KBM-7 (cell line): ENCODE measurements around the gene OR13F1.
"Not testable (repeated sequence)": the region's sequence is repeated elsewhere in the genome, so short reads cannot be mapped to it uniquely, and the experiment has no call there.

Experiments used
- DNase-seq: peaks from one replicate; pipeline ENCODE4 v3.0.0-alpha.2; 2015
- in situ Hi-C: fragments of 300-500 bp; cut with MboI; formaldehyde crosslinking; loops from 2 replicates; pipeline ENCODE4 v1.14.3; 2020; ENCODE audit warnings: low sequenced_read_pairs, low pct_unique_long_range_greater_than_20kb, mixed read lengths

The OR13F1 gene, protein sequence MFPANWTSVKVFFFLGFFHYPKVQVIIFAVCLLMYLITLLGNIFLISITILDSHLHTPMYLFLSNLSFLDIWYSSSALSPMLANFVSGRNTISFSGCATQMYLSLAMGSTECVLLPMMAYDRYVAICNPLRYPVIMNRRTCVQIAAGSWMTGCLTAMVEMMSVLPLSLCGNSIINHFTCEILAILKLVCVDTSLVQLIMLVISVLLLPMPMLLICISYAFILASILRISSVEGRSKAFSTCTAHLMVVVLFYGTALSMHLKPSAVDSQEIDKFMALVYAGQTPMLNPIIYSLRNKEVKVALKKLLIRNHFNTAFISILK

DNA sequence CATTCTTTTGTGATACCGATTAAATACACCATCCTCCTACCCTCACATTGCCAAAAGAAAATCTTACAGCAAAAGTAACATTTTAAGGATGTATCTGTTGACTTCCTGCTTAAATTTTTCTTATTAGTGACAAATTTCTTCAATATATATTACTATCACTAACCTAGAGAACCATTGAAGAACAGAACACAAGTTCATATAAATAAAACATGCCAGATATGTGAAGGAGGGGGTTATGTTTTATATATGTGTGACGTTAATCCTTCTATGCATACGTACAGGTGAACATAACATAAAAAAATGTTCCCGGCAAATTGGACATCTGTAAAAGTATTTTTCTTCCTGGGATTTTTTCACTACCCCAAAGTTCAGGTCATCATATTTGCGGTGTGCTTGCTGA is at the start of gene OR13F1:
OR13F1 (plus strand) TSS at position 301 of the 400 bp plus-strand sequence; CDS start at position 301, 0 bp downstream.
- in situ Hi-C loops: no loop called here

DNA sequence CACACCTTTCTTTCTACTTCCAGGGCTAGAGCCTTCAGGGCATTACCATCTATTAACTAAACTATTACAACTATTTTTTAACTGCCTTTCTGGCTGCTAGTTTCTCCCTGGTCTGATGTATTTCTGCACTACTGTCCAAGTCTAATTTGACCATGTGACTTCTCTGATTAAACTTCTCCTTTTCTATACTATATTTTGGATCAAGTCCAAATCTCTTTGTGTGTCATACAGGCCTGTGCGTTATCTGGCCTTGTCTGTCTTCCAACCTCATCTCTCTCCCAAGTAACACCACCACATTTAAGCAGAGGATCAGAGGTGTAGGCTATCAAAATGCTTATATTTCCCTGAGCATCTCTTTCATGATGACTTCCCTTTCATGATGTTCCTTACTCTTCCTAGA is 47.2 kb upstream of the OR13F1 start:
- peak; percentile 12 for DNase-seq
- in situ Hi-C loops: no loop called here

More for the DNA sequence above, at the start of gene OR13F1:
- DNase-seq: no peak

DNA sequence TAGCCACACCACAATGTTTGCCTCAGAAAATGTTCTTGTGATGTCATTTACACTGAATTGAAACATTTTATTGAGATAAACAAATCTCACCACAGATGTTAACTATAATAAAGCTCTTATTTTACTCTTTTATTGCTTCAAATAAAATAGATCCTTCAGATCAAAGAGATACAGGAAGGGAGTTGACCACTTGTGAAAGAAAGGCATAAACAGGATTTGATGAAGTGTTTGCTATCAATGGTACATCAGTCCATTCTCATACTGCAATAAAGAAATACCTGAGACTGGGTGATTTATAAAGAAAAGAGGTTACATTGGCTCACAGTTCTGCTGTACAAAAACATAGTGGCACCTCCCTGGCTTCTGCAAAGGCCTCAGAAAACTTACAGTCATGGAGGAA is 40.2 kb upstream of the OR13F1 start:
- in situ Hi-C loops: no loop called here
- DNase-seq: no peak

DNA sequence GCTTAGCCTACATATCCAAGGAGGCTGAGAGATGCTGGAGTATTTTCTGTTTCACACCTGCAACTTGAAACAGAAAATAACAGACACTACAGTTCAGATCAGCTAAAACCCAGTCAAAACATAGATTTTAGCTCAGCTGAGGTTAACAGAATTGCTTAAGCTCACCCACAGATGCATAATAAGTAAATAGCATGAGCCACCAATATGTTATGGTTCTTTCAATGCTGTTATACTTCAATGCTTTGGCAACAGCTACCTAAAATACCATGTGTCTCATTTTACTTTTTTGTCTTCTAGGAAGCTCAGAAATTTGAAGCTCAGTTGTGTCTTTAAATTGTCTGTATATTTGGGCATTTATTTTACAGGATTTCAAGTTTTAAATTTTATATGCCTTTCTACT is 35.8 kb upstream of the OR13F1 start:
- no peak for DNase-seq
- in situ Hi-C loops: no loop called here

DNA sequence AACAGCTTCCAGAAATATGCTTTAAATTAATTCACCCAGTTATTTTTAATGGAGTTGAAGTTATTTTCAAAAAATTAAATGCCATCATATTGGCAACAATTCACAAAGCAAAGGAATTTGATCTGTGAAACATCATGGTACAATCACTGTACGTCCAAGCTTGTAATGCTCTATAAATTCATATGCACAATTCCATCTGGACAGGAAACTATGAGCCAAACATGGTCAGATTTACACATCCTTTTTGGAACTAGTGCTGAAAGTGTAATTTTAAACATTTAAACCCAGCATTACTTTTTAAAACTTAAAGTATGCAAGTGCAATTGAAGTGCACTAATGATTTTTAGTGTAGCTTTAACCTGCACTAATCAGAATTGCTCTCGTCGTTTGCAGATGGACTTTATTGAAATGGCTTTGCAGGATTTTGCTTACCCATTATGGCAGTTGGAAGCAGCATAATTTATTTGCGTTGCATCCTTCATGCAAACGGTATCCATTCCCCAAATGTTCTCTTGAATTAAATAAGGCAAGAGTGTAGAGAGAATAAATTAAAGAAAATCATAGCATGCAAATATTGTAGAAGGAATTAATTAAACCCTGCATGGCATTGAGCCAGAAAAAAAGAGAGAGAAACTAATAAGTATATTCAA is 21.0 kb upstream of the OR13F1 start:
- in situ Hi-C loops: no loop called here
- no peak for DNase-seq

DNA sequence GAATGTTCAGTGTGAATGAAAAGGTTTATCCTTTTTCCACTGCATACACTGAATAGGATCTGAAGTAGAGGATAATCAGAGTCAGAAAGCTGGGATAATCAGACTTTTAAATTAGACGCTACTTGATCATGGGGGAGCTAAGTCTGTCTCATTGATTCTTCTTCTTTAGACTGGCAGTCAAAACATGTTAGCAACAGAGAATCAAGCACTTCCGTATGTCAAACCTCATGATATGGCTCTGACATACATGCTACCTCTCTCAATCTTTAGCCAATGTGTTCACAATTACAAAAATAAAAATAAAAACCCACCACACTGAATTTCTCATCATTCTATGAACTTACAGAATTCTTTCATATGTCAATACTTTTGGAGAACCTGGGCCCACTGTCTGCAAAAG is 19.0 kb upstream of the OR13F1 start:
- in situ Hi-C loops: no loop called here
- DNase-seq: no peak

DNA sequence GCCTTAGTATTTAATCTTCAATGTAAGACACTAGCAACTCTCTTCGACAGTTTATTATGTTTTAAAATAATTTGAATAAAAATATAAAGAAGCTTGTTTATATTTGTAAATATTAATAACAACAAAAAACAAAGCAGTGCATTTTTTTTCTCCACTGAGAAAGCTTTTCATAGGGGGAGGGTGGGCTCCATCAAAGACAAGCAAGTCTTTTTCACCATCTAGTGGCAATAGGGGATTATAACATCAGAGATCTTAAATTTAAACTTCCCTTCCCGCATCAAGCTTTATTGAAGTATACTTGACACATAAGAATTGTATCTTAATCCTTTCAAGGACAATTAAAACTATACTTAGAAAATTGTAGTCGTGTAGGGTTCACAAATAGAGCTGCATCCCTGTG is 9.3 kb upstream of the OR13F1 start:
- DNase-seq: peak; percentile 14
- in situ Hi-C loops: no loop called here

DNA sequence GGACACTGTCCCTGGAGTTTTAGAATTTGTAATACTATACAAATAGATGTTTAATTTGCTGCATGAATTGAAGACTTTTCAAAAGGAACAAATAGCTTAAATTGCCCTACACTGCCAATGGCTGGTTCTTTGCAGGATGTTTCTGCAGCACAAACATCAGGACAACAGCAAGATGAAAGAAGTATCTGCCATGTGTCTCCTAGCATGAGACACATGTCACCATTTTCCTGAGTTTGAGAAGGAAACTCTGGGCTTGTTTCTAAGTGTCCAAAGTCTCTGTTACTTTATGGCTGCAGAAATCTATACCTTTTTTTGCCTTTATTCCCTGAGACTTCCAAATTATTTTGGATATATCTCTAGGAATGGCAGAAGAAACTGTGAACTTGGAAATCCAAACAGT is 623 bp upstream of the OR13F1 start:
- no peak for DNase-seq
- in situ Hi-C loops: no loop called here

DNA sequence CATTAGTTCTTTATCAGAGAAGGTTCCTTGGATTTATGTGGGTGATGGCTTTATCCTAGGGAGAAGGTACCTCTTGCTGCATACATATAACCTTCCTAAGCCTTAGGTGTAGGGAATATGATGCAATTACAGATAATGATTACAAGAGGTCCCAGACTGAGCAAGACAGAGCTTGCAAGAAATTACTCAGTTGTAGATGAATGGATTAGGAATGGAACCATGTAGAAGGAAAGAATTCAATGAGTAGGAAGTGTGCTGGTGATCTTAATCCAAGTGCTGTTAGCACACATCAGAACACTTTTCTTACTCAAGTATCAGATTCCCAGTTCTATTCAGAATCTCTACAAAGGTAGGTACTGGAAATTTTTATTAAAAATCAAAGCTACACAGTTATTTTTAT is 2.5 kb downstream of the OR13F1 start:
- no peak for DNase-seq

DNA sequence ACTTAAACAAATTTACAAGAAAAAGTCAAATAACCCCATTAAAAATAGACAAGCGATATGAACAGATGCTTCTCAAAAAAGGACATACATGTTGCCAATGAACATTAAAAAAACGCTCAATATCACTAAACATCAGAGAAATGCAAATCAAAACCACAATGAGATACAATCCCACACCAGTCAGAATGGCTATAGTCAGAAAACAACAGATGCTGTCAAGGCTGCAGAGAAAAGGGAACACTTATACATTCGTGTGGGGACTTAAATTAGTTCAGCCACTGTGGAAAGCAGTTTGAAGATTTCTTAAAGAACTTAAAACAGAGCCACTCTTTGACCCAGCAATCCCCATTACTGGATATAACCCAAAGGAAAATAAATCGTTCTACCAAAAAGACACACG is 10.8 kb downstream of the OR13F1 start:
- no peak for DNase-seq
- in situ Hi-C loops: no loop called here

More for the DNA sequence above, 2.5 kb downstream of the OR13F1 start:
- in situ Hi-C loops: no loop called here

DNA sequence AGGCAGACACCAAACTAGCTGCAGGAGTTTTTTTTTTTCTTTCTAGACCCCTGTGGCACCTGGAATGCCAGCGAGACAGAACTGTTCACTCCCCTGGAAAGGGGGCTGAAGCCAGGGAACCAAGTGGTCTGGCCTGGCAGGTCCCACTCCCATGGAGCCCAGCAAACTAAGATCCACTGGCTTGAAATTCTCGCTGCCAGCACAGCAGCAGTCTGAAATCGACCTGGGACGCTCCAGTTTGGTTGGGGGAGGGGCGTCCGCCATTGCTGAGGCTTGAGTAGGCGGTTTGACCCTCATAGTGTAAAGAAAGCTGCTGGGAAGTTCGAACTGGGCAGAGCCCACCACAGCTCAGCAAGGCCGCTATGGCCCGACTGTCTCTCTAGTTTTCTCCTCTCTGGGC is 16.2 kb downstream of the OR13F1 start:
- in situ Hi-C loops, DNase-seq: not testable (repeated sequence)

DNA sequence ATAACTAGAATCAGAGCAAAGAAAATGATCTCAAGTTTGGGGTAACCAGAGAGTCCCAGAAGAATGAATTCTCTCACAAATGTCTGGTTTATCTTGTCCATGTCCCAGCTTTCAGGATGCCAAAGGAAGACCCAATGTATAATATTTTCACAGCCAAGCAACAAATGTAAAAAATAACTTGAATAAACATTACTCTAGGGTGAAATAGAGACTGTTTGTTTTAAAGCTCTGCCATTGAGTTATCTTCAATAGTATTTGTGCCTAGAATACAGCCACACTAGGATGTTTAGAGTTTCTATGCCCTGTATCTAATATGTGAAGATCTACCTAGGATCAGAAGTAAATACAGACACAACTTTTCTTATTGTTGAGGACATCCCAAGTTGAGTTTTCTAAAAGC is 23.0 kb downstream of the OR13F1 start, which contains the start of gene OR13C4:
OR13C4 (minus strand) TSS at position 101 of the 400 bp plus-strand sequence; CDS start at position 101, 0 bp downstream.
- DNase-seq: no peak
- in situ Hi-C loops: no loop called here

DNA sequence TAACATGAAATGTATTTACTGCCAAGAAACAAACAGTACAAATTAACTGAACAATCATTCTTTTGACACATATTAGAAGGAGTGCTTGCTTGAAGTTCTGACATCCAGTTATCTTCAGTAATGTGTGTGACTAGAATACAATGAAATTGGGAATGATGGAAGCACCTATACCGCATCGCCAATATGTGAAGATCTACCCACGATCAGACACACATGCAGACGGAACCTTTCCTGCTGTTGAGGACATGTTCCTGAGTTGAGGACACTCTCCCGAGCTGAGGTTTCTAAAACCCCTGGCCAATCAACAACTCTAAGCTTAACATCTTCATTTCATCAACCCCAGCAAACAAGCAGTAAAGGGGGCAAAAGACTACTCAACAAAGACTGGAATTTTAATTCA is 32.7 kb downstream of the OR13F1 start, which contains the start of gene OR13C3:
OR13C3 (minus strand) TSS at position 101 of the 400 bp plus-strand sequence. CDS start 133 bp downstream, outside the sequence.
- no peak for DNase-seq
- in situ Hi-C loops: no loop called here

DNA sequence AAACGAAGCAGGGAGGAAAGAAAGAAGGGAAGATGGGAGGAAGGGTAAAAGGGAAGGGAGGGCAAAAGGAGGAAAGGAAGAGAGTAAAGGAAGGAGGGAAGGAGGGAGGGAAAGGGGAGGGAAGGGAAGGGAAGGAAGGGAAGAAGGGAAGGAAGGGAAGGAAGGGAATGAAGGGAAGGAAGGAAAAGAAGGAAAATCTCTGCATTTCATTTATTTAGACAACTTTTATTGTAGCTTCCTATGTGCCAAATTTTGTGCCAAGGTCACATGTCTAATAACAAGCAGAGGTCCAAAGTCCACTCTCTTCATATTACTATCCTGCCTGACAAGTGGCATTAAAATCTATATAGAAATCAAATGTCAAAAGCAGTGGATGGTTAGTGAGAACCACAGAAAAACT is 35.2 kb downstream of the OR13F1 start:
- in situ Hi-C loops: no loop called here
- DNase-seq: no peak

DNA sequence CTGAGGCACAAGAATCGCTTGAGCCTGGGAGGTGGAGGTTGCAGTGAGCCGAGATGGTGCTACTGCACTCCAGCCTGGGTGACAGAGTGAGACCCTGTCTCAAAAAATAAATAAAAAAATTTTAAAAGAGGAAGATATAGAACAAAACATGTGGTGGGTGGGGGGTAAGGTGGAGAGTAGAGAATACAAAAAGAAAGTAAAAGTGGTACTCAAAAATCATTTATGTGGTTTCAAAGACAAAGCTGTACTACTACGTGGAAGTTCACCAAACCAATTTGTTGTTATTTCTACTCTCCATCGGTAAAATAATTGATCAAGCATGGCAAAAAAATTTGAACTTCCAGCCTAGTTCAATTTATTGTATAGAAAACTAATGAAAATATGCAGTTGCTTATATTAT is 40.6 kb downstream of the OR13F1 start:
- in situ Hi-C loops: no loop called here

DNA sequence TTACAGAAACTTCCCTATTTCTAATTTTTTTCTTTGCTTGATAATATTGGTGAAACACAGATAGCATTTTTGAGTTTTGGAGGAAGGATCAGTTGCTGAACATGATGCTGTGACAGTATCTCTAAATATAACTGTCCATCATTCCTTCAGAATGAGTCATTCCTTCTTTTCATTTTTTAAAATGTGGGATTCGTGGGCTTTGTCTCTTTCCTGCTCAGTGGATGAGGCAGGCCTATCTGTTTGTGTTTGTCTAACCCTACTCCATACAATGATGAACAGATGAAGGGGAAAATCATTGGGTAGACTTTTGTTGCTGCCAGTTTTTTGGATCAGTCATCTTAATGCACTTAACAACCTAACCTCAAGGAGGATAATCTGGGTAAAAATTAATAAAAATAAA is 49.2 kb downstream of the OR13F1 start:
- no peak for DNase-seq
- in situ Hi-C loops: no loop called here

More for the DNA sequence above, 40.6 kb downstream of the OR13F1 start:
- DNase-seq: no peak
